H1 (cell line): ENCODE measurements around the gene HMGN3. TPM values are rescaled to one million over a fixed set of nuclear protein-coding genes. Genes with fewer than 3 reads are reported as not detected.

Source experiments
- CTCF ChIA-PET: fragments of 300-600 bp; sonication (Branson Sonifier 250); formaldehyde crosslinking; loops from one replicate; lab custom pipeline; 2021; ENCODE audit not compliant: partially characterized antibody; lab: Charles Lee
- POLR2A ChIA-PET: fragments of 300-600 bp; sonication (Branson Sonifier 250); formaldehyde crosslinking; loops from one replicate; lab custom pipeline; 2021; ENCODE audit warnings: inconsistent platforms; ENCODE audit not compliant: partially characterized antibody; lab: Charles Lee
- DNase-seq, 2 experiments: peaks; one replicate each; pipeline versions ENCODE4 v3.0.0 to v3.0.0-alpha.2; 2010 to 2022; ENCODE audit warnings: low spot score in 2 of 2, low read depth in 1 of 2, mixed read lengths in 1 of 2
- FAIRE-seq: peaks from 2 replicates; lab custom pipeline; 2011; peaks lifted over from hg19 to GRCh38; lab: Jason Lieb, UNC
- H2AFZ ChIP-seq: 2 replicates; pipeline ENCODE4 v1.8.1; 2012; ENCODE audit warnings: low read length, inconsistent platforms
- H2AK5ac ChIP-seq: 2 replicates; pipeline ENCODE4 v1.6.1; 2013; ENCODE audit warnings: low read depth, low read length
- H2BK120ac ChIP-seq: replicated peaks from 2 replicates; pipeline ENCODE3; 2013; ENCODE audit warnings: low read depth, low read length, inconsistent platforms
- H2BK12ac ChIP-seq: 2 replicates; pipeline ENCODE4 v1.6.1; 2013; ENCODE audit warnings: low read depth, low read length
- H2BK15ac ChIP-seq: 2 replicates; pipeline ENCODE4 v1.6.1; 2013; ENCODE audit warnings: low read length
- H2BK20ac ChIP-seq: 2 replicates; pipeline ENCODE4 v1.6.1; 2013; ENCODE audit warnings: low read length
- H2BK5ac ChIP-seq: 2 replicates; pipeline ENCODE4 v1.6.1; 2013; ENCODE audit warnings: low read depth, low read length
- H3K14ac ChIP-seq: 2 replicates; pipeline ENCODE4 v1.6.1; 2013; ENCODE audit warnings: inconsistent platforms; ENCODE audit not compliant: insufficient read length
- H3K18ac ChIP-seq: 2 replicates; pipeline ENCODE4 v1.6.1; 2013; ENCODE audit warnings: low read length; ENCODE audit errors: extremely low read depth
- H3K23ac ChIP-seq: 2 replicates; pipeline ENCODE4 v1.6.1; 2013; ENCODE audit warnings: inconsistent platforms; ENCODE audit not compliant: insufficient read length
- H3K23me2 ChIP-seq: 2 replicates; pipeline ENCODE4 v1.6.1; 2013; ENCODE audit warnings: low read depth, low read length
- H3K27ac ChIP-seq: 2 replicates; pipeline ENCODE4 v1.6.1; 2011; ENCODE audit warnings: low read depth, low read length, inconsistent platforms
- H3K27me3 ChIP-seq, 4 experiments: replicated peaks in 1 of 4; 1 replicate in 1 of 4; 2 replicates in 3 of 4; pipeline versions ENCODE4 v1.6.1 to v1.8.1; 2011 to 2013; ENCODE audit warnings: low read length in 3 of 4, mild to moderate bottlenecking in 3 of 4, inconsistent platforms in 2 of 4, mixed read lengths in 2 of 4, moderate library complexity in 1 of 4; ENCODE audit not compliant: control insufficient read depth in 3 of 4, insufficient read depth in 3 of 4; ENCODE audit errors: extremely low read depth in 1 of 4
- H3K36me3 ChIP-seq, 4 experiments: 2 replicates each; pipeline versions ENCODE4 v1.6.1 to v1.8.1; 2011 to 2013; ENCODE audit warnings: mild to moderate bottlenecking in 4 of 4, low read length in 3 of 4, moderate library complexity in 2 of 4, control low read depth in 1 of 4, inconsistent platforms in 1 of 4; ENCODE audit not compliant: insufficient read depth in 4 of 4, control insufficient read depth in 2 of 4
- H3K4ac ChIP-seq: replicated peaks from 2 replicates; pipeline ENCODE3; 2013; ENCODE audit warnings: low read length, low read depth, mixed read lengths, inconsistent platforms; ENCODE audit not compliant: insufficient read length
- H3K4me1 ChIP-seq, 4 experiments: replicated peaks in 1 of 4; 1 replicate in 1 of 4; 2 replicates in 3 of 4; pipeline versions ENCODE4 v1.6.1 to v1.8.1; 2011 to 2013; ENCODE audit warnings: low read length in 3 of 4, inconsistent platforms in 2 of 4, mixed read lengths in 1 of 4; ENCODE audit not compliant: insufficient read depth in 4 of 4, control insufficient read depth in 3 of 4
- H3K4me2 ChIP-seq, 2 experiments: 2 replicates each; pipeline versions ENCODE4 v1.6.1 to v1.8.1; 2011 to 2013; ENCODE audit warnings: low read depth in 2 of 2, low read length in 2 of 2, control low read depth in 1 of 2, inconsistent platforms in 1 of 2, mild to moderate bottlenecking in 1 of 2; ENCODE audit not compliant: insufficient read depth in 1 of 2
- H3K4me3 ChIP-seq, 4 experiments: fragments of 200-600, 300-600 bp in 1 of 4; sonication (generic), shearing (Covaris generic), sonication (Bioruptor Twin) in 1 of 4; 2 replicates each; pipeline versions ENCODE4 v1.5.1 to v1.8.1; 2011 to 2016; ENCODE audit warnings: low read length in 4 of 4, low read depth in 3 of 4, control low read depth in 2 of 4, inconsistent platforms in 2 of 4, mild to moderate bottlenecking in 2 of 4, mixed read lengths in 1 of 4, moderate library complexity in 1 of 4; ENCODE audit not compliant: insufficient read depth in 2 of 4; ENCODE audit errors: extremely low read depth in 1 of 4
- H3K56ac ChIP-seq: replicated peaks from 2 replicates; pipeline ENCODE3; 2013; ENCODE audit warnings: low read depth, mild to moderate bottlenecking, mixed read lengths, low read length, inconsistent platforms; ENCODE audit not compliant: insufficient read length
- H3K79me1 ChIP-seq: 2 replicates; pipeline ENCODE4 v1.6.1; 2013; ENCODE audit warnings: low read depth, low read length, control low read depth
- H3K79me2 ChIP-seq, 2 experiments: 2 replicates each; pipeline versions ENCODE4 v1.6.1 to v1.8.1; 2012 to 2013; ENCODE audit warnings: low read length in 2 of 2, mild to moderate bottlenecking in 2 of 2, inconsistent platforms in 1 of 2; ENCODE audit not compliant: insufficient read depth in 2 of 2, control insufficient read depth in 1 of 2
- H3K9ac ChIP-seq, 4 experiments: replicated peaks in 1 of 4; 1 replicate in 1 of 4; 2 replicates in 3 of 4; pipeline versions ENCODE4 v1.6.1 to v1.8.1; 2011 to 2013; ENCODE audit warnings: low read depth in 3 of 4, low read length in 3 of 4, control low read depth in 2 of 4, mild to moderate bottlenecking in 2 of 4, moderate library complexity in 2 of 4, inconsistent platforms in 1 of 4; ENCODE audit errors: extremely low read depth in 1 of 4
- H3K9me3 ChIP-seq, 2 experiments: 2 replicates each; pipeline versions ENCODE4 v1.6.1 to v1.8.1; 2012 to 2013; ENCODE audit warnings: mild to moderate bottlenecking in 2 of 2, moderate library complexity in 2 of 2, control low read depth in 1 of 2, inconsistent platforms in 1 of 2, low read depth in 1 of 2, low read length in 1 of 2, mixed read lengths in 1 of 2; ENCODE audit not compliant: insufficient read depth in 2 of 2
- H4K20me1 ChIP-seq, 2 experiments: replicated peaks in 1 of 2; 2 replicates each; pipeline versions ENCODE3 to v1.8.1; 2011 to 2013; ENCODE audit warnings: inconsistent platforms in 2 of 2, low read length in 2 of 2, mild to moderate bottlenecking in 1 of 2; ENCODE audit not compliant: insufficient read depth in 2 of 2, control insufficient read depth in 1 of 2
- H4K5ac ChIP-seq: 2 replicates; pipeline ENCODE4 v1.6.1; 2013; ENCODE audit warnings: low read length, low read depth, mixed read lengths, inconsistent platforms; ENCODE audit not compliant: insufficient read length
- H4K8ac ChIP-seq: 2 replicates; pipeline ENCODE4 v1.8.0; 2013; ENCODE audit warnings: mild to moderate bottlenecking, moderate library complexity, low read length, inconsistent platforms; ENCODE audit not compliant: insufficient read depth; ENCODE audit errors: extremely low read depth
- H4K91ac ChIP-seq: replicated peaks from 2 replicates; pipeline ENCODE3; 2013; ENCODE audit warnings: low read length, mixed read lengths, inconsistent platforms; ENCODE audit not compliant: insufficient read length
- EZH2 ChIP-seq: fragments of 200-600 bp; sonication (generic); IDR thresholded peaks from 2 replicates; pipeline ENCODE4 v1.7.1; 2012; ENCODE audit warnings: low read depth, mild to moderate bottlenecking, moderate library complexity, low read length, inconsistent platforms; ENCODE audit not compliant: severe bottlenecking
- HDAC6 ChIP-seq: IDR thresholded peaks from one replicate; pipeline ENCODE4 v1.7.1; 2012; ENCODE audit warnings: low read depth, mild to moderate bottlenecking, inconsistent platforms, low read length, moderate library complexity
- JUN ChIP-seq: IDR thresholded peaks from 2 replicates; pipeline ENCODE4 v1.6.1; 2011; ENCODE audit warnings: low read depth, mild to moderate bottlenecking, improper control_type of control experiment, low read length
- RXRA ChIP-seq: IDR thresholded peaks from 2 replicates; pipeline ENCODE4 v1.6.1; 2011; ENCODE audit warnings: low read depth, mild to moderate bottlenecking, low read length, moderate library complexity; ENCODE audit not compliant: insufficient read depth
- SP2 ChIP-seq: IDR thresholded peaks from 2 replicates; pipeline ENCODE4 v1.6.1; 2012; ENCODE audit warnings: mild to moderate bottlenecking, low read length, inconsistent platforms
- SRF ChIP-seq: IDR thresholded peaks from 2 replicates; pipeline ENCODE4 v1.6.1; 2011; ENCODE audit warnings: mild to moderate bottlenecking, low read depth, low read length, moderate library complexity
- TBP ChIP-seq: IDR thresholded peaks from 2 replicates; pipeline ENCODE4 v1.6.1; 2011; ENCODE audit warnings: low read depth, low read length, improper control_type of control experiment
- USF2 ChIP-seq: IDR thresholded peaks from 2 replicates; pipeline ENCODE4 v1.6.1; 2011; ENCODE audit warnings: low read length, improper control_type of control experiment
- WGBS, 2 experiments: shearing (Covaris generic) in 1 of 2; methylation state at CpG; one replicate each; pipeline versions ENCODE4 v1.1.6 to v1.1.7; 2013 to 2015; ENCODE audit warnings: low lambda C conversion rate in 2 of 2, mixed read lengths in 2 of 2, inconsistent platforms in 1 of 2, low coverage in 1 of 2, missing lambda C conversion rate in 1 of 2; ENCODE audit not compliant: insufficient replicate concordance in 2 of 2, insufficient coverage in 1 of 2, insufficient read length in 1 of 2; ENCODE audit errors: extremely low coverage in 1 of 2, missing lambda C conversion rate in 1 of 2; 5-methylcytosine and 5-hydroxymethylcytosine counted together
- polyA plus RNA-seq, 7 experiments: library from polyadenylated mRNA; depleted of rRNA in 3 of 7; stranded (reverse) in 5 of 7; unstranded in 2 of 7; fragments of >200 nt in 5 of 7; fragments of 200-250 nt in 2 of 7; gene quantifications; 1 replicate in 5 of 7; 2 replicates in 1 of 7; 4 replicates in 1 of 7; pipeline versions ENCODE4 v1.2.1 to v1.2.3, GENCODE V29; 2011 to 2013; ENCODE audit warnings: missing spikeins in 2 of 7, mixed read lengths in 2 of 7
- total RNA-seq: library from RNA; stranded (reverse); fragmentation: NEBNext Ultra II Directional; extraction: Animal tissue kit (Norgen Biotek cat#: 25700); gene quantifications from 2 replicates; pipeline ENCODE4 v1.2.1, GENCODE V29; 2021

The HMGN3 gene
- total and polyA plus RNA-seq, 2 of the 8 experiments (the other 6 are each of a cell fraction or from before 2014, with no cell fraction given): 84.4 to 167 TPM

- no peak overlapping the region for H3K4me3 ChIP-seq
- H3K56ac ChIP-seq: no peak overlapping the region
- TF ChIP-seq RXRA (no peak), EZH2 (no peak), JUN (no peak), SP2 (no peak), SRF (no peak), HDAC6 (no peak), USF2 (no peak), TBP (no peak)
- H3K4me1 ChIP-seq: 0 out of 7 replicates have a peak, but pooled peaks cover 0 to 2% (median 0%) of the 10 kb centered on the region in 4 experiments
- H3K27ac ChIP-seq: no peak overlapping the region
- H3K4ac ChIP-seq: no peak overlapping the region
- no peaks in the 10 kb centered on the region for H4K20me1 ChIP-seq
- no peak overlapping the region for H3K4me2 ChIP-seq
- H2BK120ac ChIP-seq: no peak overlapping the region
- peaks cover 3 to 46% (median 25%) of the 10 kb centered on the region in 4 experiments for H3K36me3 ChIP-seq
- DNase-seq: no peak
- CTCF ChIA-PET: no interaction called here
- no peak overlapping the region for H4K91ac ChIP-seq
- no peaks in the 10 kb centered on the region for H3K79me1 ChIP-seq
- no peak overlapping the region for H2BK5ac ChIP-seq
- no peaks in the 10 kb centered on the region for H3K79me2 ChIP-seq
- no peak overlapping the region for H2AK5ac ChIP-seq
- H3K9me3 ChIP-seq: no peaks in the 10 kb centered on the region
- no peaks in the 10 kb centered on the region for H3K27me3 ChIP-seq
- no peak overlapping the region for H2AFZ ChIP-seq
- H3K18ac ChIP-seq: no peak overlapping the region
- H2BK12ac ChIP-seq: no peak overlapping the region
- no peak overlapping the region for H3K23ac ChIP-seq
- no peak overlapping the region for H3K14ac ChIP-seq
- H4K8ac ChIP-seq: no peak overlapping the region
- 95% methylated on average over 3 of the region's 3 CpGs; no CpG with 5 or more reads in 1 of the 2 experiments for WGBS, 2 experiments
- H3K23me2 ChIP-seq: no peaks in the 10 kb centered on the region
- H2BK15ac ChIP-seq: no peak overlapping the region
- no peak overlapping the region for H3K9ac ChIP-seq
- no peak for FAIRE-seq
- H4K5ac ChIP-seq: no peak overlapping the region
- POLR2A ChIA-PET: interaction anchor here (1.2 kb wide), 1 partner anchor 13 kb away, joined by 4 read pairs; no protein-coding TSS in a partner anchor
- H2BK20ac ChIP-seq: no peak overlapping the region
These were observed 30.7 kb downstream of the HMGN3 start for GRCh38 chr6:79203753-79204253.
